Stimulated activated CD8-positive, alpha-beta memory T cell treated with anti-CD3 and anti-CD28 coated beads, Interleukin-15, amount 100 ng/mL, for 24 hours (primary cell): ENCODE data around the gene CCN5.
A peak's percentile ranks its signal among the peaks of the same experiment; 100 is the strongest.

Experiments
- DNase-seq: peaks from one replicate; pipeline ENCODE4 v3.0.0-alpha.2; 2020; ENCODE audit warnings: low read depth

CCN5 gene

DNA sequence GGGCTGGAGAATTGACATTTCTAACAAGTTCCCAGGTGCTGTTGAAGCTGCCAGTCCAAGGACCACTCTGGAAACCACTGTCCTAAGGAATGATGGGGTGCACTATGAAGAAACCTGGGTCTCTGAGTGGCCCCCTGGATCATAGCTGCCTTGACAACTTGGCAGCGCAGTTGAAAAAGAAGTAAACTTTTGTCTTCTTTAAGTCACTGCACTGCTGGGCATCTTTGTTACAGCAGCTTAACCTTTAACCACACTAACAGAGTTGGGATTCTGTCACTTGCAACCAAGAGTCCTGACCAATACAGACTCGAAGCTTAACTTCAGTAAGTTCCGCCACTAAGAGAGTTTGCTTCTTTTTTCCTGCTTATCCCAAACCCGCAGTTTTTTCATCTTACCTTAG is 21.9 kb downstream of the CCN5 start:
- DNase-seq: no peak

DNA sequence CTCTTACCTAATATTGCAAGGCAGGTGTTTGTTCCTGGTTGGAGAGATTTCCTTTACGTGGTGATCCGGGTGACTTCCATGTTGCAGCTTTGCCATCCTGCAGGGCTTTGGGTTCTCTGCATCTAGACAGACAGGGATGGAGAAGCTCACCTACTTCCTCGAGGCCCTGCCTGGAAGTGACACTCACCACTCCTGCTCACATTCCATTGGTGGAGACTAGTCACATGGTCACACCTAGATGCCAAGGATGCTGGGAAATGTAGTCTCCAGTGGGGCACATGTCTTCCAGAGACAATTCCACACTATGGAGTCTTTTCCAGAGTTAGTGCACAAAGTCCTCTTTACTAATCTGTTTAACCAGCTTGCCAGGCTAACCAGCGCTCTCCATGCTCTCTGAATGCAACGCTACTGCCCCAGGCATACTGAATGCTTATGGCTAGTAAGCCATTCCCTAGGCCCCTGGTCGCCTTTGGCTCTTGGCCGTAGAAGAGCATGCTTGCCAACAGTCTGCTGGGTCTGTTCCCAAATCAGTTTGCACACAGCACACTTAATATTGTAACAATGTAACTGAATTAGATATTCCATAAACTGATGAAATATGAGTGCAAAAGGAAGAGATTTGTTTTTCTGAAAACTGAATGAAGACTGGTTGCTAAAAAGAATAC is 23.8 kb downstream of the CCN5 start:
- DNase-seq: no peak

DNA sequence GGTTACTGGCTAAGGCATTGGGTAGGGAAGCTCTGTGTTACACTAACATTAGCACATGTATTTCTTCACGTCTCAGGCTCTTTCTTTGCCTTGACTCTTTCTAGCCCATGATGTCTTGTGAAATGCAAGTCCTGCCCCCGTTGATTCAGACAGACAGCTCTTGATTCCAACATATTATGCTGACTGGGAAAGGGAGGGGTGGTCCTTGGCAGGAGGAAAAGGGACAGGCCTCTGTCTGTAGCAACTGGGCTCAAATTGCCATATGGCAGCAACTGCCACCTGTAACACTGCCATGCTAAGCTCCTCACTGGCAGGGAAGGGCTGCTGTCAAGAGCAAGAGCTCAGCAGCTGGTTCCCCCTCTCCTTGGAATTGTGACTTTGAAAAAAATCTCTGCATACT is 24.8 kb downstream of the CCN5 start:
- no peak for DNase-seq

DNA sequence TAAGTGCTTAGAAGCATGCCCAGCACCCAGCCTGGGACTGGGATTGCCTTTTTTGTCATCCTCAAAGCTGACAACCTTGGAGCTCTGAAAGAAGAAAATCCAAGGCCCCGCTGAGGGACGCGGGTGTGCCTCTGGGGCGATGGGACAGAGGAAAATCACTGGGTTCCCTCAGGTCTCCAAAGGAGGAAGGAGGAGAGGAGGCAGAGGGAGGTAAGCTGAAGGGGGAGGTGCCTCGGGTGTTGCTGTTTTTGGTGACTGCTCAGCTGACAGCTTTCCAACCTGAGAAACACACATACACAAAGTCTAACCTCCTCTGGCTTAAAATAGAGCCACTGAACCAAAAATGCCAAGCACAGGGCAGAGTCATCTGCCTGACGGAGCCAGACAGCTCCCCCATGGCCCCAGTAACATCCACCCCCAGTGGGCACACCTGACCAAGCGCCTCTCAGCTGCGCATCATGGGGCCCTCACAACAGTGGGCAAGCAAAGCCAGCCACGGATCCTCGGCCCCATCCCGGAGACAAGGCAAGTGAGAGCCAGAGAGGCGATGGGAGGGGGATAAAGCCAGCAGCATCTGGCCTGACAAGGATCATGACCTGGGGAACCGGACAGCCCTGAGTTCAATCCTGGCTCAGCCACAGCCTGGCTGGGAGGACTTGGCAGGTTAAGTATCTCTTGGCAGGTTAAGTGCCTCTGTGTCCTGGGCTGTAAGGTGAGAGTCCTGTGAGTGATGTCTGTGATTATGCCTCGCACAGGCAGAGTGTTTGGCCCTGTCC is 27.3 kb downstream of the CCN5 start:
- no peak for DNase-seq

DNA sequence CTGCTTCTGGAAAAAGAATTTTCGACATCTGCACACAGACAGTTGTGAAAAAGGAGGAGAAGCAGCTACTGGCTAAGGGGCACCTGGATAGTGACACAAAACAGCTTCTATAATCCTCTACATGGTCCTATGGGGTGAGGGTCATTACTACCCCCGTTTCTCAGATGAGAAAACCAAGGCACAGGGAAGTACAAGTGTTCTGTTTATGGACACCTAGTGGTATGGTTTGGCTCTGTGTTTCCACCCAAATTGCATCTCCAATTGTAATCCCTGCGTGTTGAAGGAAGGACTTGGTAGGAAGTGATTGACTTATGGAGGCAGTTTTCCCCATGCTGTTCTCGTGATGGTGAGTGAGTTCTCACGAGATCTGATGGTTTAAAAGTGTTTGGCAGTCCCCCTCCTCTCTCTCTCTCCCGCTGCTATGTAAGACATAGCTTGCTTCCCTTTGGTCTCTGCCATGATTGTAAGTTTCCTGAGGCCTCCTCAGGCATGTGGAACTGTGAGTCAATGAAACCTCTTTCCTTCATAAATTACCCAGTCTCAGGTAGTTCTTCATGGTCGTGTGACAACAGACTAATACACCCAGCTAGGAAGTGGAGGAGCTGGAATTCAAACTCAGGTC is 28.0 kb downstream of the CCN5 start:
- DNase-seq: no peak

DNA sequence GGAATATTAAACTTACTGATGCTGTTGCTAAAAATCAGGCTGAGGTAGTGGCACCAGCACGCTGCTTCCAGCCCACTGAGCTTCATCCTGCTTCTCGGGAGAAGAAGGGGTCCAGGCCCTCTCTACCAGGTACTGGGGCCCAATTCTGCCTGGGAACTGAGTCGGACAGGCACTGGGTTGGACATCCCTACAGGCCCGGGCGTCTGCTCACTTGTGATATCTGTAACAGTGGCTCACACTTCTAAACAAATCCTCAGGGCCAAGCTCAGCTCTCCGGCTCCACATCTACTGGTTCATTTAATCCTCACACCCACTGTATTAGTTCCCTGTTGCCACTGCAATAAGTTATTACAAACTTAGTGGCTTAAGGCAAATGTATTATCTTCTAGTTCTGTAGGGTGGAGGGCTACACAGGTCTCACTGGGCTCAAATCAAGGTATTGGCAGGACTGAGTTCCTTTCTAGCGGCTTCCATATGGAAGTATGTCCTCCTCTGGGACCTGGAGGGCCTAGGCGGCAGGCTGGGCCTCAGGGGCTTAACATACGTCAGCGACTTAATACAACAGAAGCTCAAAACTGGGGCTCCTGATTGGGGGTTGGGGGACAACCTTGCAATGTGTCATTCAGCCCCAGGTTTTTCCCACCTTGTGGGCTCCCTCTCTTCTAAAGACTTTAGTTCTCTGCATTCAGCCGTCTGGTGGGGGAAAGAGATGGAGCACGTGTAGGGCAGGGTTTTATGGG is 28.9 kb downstream of the CCN5 start:
- no peak for DNase-seq

DNA sequence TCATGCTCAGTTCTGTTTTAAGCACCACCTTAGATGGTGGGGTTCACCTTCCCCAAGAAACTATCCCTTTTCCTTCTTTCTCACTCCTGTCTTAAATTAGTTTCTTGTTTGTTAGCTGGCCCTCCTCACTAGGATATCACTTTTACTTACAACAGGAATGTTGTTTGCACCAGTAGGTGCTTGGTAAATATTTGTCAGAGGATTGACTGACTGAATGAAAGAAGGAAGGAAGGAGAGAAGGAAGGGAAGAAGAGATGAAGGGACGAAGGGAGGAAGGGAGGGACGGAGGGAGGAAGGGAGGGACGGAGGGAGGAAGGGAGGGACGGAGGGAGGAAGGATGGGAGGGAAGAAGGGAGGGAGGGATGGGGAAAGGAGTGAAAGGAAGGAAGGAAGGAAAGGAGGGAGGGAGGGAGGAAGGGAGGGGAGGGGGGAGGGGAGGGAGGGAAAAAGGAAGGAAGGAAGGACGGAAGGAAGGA is 30.0 kb downstream of the CCN5 start:
- DNase-seq: no peak

DNA sequence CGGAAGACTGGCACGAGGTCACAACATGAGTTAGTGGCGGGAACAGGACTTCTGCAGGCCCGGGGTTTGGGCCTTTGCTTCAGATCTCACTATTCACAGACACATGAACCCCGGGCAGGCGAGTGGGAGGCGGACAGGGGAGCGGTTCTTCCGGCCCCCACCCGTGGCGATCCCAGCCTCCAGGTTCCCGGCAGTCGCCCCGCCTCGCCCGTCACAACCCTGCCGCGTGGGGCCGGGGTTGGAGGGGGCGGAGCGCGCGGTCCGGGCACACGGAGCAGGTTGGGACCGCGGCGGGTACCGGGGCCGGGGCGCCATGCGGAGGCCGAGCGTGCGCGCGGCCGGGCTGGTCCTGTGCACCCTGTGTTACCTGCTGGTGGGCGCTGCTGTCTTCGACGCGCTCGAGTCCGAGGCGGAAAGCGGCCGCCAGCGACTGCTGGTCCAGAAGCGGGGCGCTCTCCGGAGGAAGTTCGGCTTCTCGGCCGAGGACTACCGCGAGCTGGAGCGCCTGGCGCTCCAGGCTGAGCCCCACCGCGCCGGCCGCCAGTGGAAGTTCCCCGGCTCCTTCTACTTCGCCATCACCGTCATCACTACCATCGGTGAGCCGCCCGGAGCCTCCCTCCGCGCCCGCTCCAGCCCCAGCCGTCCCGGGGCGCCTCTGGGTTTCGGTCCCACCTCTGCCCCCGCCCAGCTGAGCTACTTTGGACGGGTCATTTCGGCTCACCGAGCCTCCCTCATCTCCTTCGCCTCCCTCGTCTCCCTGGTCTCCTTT is 30.6 kb downstream of the CCN5 start, which contains the start of gene KCNK15:
Gene KCNK15, plus strand, starts transcription at position 268 of the 769 bp plus-strand sequence. Its CDS starts 46 bp downstream, at position 314.
- no peak for DNase-seq

DNA sequence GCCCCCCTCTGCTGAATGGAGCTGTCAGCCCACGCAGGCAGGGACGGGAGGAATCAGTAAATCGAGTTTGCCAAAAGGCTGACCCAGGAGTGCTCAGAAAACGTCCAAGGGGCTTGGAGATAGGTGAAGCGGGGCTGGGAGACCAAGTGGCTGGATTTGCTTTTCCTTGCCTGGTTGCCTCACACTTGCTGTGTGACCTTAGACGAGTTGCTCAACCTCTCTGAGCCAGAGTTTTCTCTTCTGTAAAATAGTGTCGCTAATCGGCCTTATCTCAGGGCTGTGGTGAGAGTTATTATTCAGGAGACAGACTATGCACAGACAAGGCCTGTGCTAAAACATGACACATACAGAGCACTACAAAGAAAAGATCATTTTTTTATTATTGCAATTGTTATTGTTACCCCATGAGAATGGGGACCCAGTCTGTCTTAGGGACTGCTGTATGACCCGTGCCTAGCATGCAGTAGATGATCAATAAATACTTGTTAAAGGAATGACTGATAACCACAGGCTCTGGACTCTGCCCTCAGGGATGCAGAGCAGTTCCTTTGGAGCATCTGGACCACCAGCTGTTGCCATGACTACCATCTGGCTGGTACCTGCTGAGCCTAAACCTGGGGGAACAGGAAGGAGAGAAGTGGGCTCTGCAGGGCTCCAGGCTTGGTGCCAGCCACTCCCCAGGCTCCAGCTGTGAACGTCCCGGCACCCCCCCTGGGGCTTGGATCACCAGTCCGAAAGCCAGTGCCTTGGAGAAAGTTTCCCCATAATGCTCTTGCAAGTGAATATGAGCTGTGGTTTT is 31.4 kb downstream of the CCN5 start:
- no peak for DNase-seq

DNA sequence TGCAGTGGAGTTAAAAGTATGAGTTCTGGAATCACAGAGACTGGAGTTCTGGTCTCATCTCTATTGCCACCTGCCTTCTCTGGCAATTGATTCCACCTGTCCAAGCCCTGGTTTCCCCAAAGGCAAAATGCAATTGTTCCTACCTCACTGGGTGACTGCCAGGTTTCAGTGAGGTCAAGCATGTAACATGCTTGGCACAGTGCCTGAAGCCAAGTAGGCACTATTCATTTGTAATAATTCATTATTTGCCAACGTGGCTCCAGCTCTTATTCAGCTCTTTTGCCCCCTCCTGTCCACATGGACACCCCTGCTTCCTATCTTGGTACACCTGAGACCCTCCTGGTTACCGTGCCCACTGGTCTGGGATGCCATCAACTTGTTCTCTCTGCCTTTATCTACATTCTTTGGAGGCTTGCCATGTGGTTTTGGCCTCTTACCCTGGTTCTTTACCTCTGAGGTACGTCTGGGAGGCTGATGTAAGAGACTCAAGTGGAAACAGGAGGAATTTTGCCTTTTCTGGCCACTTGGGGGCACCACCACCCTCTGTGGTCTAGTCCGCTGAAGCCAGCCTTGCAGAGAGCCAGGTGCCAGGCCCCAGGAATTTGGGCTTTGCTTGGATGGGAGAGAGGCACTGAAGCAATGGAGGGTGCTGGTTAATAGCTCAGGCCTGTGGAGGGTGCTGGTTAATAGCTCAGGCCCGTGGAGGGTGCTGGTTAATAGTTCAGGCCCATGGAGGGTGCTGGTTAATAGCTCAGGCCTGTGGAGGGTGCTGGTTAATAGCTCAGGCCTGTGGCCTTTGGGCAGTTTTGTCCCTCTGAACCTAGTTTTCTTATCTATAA is 32.2 kb downstream of the CCN5 start:
- DNase-seq: peak; percentile 28

DNA sequence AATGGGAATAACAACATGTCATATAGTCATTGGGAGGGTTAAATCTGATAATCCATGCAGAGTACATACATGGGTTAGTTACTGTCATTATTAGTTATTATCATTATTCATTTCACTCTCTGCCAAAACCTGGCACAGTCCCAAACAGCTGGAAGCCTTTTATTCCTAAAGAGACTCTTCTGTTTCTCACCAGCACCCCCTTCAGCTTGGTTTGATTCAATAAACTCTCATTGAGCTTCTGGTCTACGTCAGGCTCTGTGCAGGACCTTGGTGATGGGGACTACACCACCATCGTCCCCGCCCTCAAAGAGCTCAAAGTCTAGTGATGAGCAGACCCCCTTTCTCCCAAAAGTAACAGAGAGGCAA is 32.8 kb downstream of the CCN5 start:
- DNase-seq: no peak

DNA sequence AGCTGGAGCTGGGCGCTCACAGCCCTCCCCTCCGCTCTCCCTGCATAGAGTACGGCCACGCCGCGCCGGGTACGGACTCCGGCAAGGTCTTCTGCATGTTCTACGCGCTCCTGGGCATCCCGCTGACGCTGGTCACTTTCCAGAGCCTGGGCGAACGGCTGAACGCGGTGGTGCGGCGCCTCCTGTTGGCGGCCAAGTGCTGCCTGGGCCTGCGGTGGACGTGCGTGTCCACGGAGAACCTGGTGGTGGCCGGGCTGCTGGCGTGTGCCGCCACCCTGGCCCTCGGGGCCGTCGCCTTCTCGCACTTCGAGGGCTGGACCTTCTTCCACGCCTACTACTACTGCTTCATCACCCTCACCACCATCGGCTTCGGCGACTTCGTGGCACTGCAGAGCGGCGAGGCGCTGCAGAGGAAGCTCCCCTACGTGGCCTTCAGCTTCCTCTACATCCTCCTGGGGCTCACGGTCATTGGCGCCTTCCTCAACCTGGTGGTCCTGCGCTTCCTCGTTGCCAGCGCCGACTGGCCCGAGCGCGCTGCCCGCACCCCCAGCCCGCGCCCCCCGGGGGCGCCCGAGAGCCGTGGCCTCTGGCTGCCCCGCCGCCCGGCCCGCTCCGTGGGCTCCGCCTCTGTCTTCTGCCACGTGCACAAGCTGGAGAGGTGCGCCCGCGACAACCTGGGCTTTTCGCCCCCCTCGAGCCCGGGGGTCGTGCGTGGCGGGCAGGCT is 35.1 kb downstream of the CCN5 start:
- no peak for DNase-seq

DNA sequence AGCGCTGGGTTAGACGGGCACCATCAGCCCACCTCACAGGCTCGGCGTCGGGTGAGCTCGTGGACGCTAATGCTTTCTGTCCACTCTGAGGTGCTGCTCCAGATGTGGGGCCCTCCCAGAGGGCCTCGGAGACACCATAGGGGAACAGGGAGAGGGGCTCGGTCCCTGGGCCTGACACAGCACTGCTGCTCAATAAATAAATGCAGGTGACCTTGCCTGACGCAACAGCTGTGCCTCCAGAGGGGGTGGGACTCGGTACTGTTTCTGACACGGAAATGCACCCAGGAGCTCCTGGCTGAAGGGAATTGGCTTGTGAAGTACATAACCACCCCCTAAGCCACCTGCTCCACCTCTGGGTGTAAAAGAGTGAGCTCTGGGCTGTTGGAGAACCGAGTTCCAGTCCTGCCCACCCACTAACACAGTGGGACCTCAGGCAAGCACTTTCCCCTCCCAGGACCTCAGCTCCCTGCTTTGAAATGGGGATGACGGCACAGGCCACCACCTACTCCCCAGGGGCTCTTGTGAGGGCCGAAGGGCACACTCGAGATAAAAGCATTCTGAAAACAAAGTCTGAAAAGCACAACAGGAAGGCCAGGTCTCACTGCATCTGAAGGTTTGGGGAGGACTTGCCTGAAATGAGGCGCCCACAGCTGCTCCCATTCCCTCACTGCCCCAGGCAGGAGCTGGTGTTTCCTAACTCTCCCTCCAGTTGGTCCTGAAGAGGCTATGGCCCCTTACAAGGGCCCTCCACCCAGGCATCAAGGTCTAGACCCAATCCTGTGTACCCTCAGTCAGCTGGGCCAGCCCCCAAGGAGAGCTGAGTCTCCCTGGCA is 37.1 kb downstream of the CCN5 start:
- DNase-seq: no peak

DNA sequence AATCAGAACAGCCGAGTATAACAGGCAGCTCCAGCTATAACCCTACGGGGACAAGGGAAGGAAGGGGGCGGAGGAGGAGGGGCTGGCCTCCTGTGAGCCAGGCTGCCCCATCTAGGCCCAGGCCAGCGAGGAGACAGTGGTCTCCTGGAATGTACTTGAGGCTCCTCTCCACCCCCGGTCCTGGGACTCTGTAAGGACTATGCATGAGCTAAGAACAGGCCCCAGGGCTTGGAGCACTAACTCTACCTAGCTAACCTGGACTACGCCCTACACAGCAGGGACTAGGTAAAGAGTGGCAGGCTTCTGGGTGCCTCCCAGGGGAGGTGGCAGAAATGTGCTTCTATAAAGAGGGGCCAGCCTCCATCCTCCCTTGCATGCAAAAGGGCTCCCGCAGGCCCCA is 39.4 kb downstream of the CCN5 start:
- no peak for DNase-seq

DNA sequence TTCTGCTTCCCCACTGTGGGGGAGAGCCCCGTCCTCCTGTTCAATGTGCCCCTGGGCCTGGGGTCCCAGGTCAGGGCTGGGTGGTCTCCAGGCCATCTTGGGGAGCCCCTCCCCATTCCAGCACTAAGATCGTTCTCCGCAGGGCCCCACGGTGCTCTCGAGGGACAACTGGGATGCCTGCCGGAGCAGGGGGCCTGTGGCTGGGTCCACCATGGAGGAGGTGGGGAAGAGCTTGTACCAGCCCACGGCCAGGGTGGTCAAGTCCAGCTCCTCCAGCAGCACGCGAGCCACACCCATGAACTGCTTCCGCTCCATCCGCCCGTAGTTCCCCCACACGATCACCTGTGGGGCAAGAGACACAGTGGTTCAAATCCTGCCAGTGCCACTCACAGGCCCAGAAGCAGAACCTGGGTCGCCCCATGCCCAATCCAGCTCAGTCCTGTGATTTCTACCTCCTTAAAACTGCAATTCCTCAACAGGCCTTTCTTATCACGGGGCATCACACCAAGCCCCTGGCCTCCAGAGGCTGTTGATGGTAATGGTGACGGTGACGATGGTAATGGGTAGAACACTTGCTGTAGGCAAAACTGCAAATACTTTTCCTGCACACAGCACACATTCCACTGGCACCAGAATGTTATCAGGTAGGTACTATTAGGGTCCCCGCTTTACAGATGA is 41.0 kb downstream of the CCN5 start:
- no peak for DNase-seq

DNA sequence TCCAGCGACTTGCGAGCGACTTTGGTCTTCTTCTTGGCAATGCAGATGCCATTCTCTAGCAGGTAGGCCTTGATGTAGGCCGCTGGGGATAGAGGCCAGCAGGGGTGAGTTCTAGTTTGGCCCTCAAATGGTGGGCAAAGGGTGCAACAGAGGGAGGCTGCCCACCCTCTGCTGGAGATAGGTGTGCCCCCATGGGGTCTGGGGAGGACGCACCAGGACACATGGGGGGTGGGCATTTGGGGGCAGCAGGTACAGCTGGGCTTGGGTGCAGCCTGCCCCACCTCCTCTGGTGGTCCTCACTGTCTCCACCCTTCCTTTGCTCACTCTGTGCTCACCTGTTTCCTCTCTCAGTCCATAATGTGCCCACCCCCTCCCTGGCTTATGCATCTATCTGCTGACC is 41.8 kb downstream of the CCN5 start:
- DNase-seq: no peak

DNA sequence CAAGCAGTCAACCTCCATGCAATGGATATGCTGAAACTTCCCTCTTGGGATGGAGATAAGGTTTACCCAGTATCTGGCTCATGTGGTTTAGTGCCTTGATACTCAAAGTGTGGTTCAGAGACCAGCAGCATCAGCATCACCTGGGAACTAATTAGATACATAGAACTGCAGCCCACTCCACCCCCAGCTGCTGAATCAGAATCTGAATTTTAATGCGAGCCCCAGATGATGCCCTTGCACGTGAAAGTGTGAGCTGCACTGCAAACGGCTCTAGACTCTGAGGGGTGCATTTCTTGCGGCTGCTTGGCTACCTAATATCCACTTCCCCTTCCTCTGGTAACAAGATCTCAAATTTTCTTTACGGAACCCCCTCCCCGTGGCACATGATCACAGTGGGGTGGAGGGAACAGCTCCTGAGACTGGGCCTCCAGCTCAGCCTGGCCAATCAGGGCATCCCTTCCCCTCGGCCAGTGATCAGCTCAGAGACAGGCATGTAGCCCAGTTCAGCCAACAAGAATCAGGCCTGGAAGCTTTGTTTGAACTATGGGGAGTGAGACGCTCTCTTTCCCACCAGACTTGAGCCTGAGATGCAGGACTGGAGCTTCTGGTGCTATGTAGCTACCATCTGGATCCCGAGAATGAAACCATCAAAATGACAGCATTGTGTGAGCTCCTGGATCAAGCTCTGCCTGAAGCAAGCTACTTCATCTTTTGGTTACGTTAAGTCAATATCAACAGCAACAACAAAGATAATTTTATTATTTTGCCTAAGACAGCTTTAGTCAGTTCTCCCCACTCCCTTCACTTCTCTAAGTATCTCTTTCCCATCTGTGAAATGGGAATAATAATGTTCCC is 43.3 kb downstream of the CCN5 start:
- DNase-seq: no peak
